GM12891 (cell line): ENCODE results near the gene KCNJ10.

Source experiments
- PAX5 ChIP-seq: IDR thresholded peaks from 2 replicates; pipeline ENCODE4 v1.6.1; 2011; ENCODE audit warnings: low read length, moderate library complexity, mild to moderate bottlenecking; ENCODE audit not compliant: insufficient read depth, severe bottlenecking
- POLR2A ChIP-seq: IDR thresholded peaks from 2 replicates; pipeline ENCODE4 v1.6.1; 2011; ENCODE audit warnings: low read depth, low read length, control low read depth
- POLR2AphosphoS5 ChIP-seq: IDR thresholded peaks from 2 replicates; pipeline ENCODE4 v1.6.1; 2011; ENCODE audit warnings: low read depth, low read length, control low read depth
- POU2F2 ChIP-seq: IDR thresholded peaks from 2 replicates; pipeline ENCODE4 v1.6.1; 2011; ENCODE audit warnings: low read depth, mild to moderate bottlenecking, control low read depth, low read length, moderate library complexity
- SPI1 ChIP-seq: IDR thresholded peaks from 2 replicates; pipeline ENCODE4 v1.6.1; 2011; ENCODE audit warnings: low read depth, low read length, control low read depth
- TAF1 ChIP-seq: IDR thresholded peaks from 2 replicates; pipeline ENCODE4 v1.6.1; 2011; ENCODE audit warnings: low read depth, low read length, control low read depth

DNA sequence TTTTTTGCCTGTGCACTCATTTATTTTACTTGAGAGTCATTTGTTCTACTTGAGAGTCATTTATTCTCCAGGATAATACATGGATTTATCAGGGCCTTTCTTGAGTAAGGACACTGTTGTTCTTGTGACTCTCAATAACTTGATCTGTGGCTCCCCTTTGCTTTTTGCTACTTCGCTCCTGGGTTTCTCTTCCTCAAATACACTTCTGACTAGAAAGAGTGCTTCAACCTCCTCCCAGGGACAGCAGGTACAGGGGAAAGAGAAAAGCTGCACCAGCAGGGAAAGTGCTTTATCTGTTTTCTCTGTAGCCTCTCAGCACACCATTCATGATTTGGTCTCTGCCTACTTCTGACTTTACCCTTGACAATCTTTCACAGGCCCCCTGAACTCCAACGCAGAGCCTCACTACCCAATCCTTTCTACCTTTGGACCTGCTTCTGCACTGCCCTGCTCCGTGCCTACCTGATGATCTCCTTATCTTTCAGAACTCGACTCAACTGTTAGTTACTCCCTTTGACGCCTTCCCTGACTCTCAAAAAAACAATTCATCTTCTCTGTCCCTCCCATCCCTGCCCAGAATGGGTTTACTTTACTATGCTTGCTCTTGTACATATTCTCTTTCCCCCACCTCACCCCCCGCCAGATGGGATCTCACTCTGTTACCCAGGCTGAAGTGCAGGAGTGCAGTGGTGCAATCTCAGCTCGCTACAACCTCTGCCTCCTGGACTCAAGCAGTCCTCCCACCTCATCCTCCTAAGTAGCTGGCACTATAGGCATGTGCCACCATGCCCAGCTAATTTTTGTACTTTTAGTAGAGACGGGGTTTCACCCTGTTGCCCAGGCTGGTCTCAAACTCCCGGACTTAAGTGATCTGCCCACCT lies 22.6 kb downstream of the KCNJ10 start:
- TF ChIP-seq POLR2A (no peak), POLR2AphosphoS5 (no peak), TAF1 (no peak), POU2F2 (no peak), SPI1 (peak; percentile 81), PAX5 (no peak)
